ENCODE data around the gene AIPL1.
"Not testable (repeated sequence)": the region's sequence is repeated elsewhere in the genome, so short reads cannot be mapped to it uniquely, and the experiment has no call there.

Gene AIPL1, protein sequence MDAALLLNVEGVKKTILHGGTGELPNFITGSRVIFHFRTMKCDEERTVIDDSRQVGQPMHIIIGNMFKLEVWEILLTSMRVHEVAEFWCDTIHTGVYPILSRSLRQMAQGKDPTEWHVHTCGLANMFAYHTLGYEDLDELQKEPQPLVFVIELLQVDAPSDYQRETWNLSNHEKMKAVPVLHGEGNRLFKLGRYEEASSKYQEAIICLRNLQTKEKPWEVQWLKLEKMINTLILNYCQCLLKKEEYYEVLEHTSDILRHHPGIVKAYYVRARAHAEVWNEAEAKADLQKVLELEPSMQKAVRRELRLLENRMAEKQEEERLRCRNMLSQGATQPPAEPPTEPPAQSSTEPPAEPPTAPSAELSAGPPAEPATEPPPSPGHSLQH

GRCh38 chr17:6435051-6435450 is at the start of gene AIPL1:
TSS of gene AIPL1 (minus strand) at chr17:6435121. CDS start at chr17:6435104, 17 bp downstream.
- DNase-seq = no peak

DNA sequence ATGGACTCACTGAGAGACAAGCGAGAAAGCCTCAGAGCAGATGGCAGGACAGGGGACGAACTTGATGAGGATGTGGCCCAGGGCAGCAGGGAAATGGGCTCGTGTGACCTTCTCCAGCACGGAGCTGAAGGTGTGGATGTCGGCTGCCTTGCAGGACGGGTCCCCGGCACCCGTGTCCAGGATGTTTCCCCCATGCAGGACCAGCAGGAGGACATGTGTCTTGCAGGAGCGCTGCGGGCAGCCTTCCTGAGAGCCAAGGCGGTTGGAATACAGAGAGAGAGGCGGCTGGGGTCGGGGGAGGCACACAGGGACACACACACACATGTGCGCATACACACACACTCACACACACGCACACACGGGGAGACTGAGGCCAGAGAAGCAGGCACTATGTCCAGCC is 48.6 kb upstream of the AIPL1 start:
- DNase-seq = no peak

DNA sequence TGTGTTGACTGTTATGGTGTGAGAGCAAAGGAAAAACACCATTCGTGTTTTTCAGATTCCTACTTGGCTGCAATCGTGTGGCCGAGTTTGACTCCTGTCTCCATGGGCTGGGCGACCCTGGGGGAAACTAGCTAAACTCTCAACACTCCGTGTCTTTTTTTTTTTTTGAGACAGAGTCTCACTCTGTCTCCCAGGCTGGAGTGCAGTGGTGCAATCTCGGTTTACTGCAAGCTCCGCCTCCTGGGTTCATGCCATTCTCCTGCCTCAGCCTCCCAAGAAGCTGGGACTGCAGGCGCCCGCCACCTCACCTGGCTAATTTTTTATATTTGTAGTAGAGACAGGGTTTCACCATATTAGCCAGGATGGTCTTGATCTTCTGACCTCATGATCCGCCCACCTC is 47.9 kb upstream of the AIPL1 start:
- DNase-seq = not testable (repeated sequence)

- no peak for DNase-seq
Observed at GRCh38 chr17:6482105-6482455, 47.2 kb upstream of the AIPL1 start.

DNA sequence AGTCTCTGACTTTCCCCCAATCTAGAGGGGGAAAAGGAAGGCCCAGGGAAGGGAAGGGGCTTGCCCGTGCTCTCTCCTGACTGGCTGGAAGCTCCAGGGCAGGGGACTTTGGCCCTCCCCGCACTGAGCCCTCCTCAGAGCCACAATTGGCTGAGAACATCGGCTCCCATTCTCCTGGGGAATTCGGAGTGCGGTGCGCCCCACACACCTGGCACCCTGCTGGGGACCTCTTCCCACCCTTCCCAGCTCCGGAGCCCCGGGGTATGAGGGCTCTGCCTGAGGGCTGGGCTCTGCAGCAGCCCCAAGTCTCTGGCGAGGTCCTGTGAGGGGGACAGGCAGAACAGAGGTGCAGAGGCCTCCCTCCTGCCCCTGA is 45.4 kb upstream of the AIPL1 start:
- no peak for DNase-seq

GRCh38 chr17:6479622-6480302 is 44.8 kb upstream of the AIPL1 start:
- no peak for DNase-seq

DNA sequence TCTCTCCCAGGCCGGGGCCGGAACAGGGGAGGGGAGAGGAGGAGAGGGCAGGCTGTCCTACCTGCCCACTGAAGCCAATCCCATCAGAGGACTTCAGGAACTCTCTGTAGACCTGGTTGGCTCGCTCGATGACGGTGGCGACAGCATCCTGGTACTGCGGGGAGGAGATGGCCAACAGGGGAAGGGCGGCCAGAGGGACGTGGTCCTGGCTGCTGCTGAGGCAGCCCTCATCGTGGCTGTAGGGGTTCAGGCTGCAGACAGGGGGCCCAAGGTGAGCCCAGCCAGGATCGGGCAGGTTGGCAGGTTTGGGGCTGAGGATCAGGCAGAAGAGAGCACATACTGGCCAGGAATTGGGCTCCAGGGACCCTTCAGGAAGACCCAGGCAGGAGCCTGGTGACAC is 43.6 kb upstream of the AIPL1 start:
- no peak for DNase-seq

GRCh38 chr17:6477831-6478383 is 43.0 kb upstream of the AIPL1 start:
- no peak for DNase-seq

GRCh38 chr17:6476810-6477179 is 41.9 kb upstream of the AIPL1 start:
- DNase-seq = no peak

DNA sequence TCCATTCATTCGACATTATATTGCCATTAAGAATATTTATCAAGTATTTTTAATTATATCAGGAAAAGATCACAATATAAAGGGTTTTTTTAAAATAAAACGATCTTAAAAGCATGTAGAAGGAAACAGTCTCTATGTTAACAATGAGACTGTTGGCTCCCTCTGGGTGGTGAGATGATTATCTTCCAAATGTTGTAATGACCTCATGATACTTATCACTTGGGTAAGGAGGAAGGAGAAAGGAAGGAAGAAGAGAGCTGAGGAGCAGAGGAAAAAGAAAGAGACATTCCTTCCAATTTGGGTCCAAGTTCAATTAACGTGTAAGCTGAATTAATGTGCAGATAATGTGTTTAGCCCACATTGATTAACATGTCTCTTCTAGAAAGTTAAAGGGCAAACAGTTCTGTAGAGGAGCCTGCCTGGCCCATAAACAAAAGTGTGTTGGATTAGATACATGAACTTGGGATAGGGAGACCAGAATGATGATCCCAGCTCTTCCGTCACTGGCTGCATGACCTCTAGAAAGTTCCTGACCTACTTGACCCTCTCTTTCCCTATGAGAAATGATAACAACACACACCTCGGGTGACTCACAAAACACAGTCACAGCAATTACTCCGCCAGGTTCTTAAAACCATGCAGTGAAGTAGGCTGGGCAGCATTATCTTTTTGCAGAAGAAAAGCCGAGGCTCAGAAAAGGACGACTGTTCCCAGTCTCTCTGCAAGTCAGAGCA is 41.3 kb upstream of the AIPL1 start:
- no peak for DNase-seq

- DNase-seq = no peak
Observed at GRCh38 chr17:6475411-6475810, 40.5 kb upstream of the AIPL1 start.

- no peak for DNase-seq
Observed at GRCh38 chr17:6474906-6475305, 40.0 kb upstream of the AIPL1 start.

DNA sequence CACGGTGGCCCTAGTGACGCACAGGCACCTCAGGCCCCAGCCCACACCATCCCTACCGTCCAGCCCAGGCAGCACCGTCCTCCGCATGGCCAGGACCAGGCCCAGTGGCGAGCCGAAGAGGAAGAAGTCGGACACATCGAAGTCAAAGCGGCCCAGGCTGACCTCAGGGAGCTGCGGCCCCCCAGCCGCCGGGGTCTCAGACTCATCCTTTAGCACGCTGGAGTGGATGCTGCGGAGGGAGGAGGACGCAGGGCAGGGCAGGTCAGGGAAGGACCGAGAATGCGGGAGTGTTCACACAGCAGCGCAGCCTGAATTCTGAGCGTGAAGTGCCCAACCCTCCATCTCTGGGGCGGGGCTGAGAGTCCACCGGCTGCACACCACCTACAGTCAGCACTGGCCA is 39.5 kb upstream of the AIPL1 start:
- no peak for DNase-seq

- peak; percentile 16 to 65 (median 40) for DNase-seq
Observed at GRCh38 chr17:6473128-6473767, 38.3 kb upstream of the AIPL1 start.

- no peak for DNase-seq
Observed at GRCh38 chr17:6472517-6472916, 37.6 kb upstream of the AIPL1 start.

GRCh38 chr17:6471531-6472465 is 36.9 kb upstream of the AIPL1 start:
- DNase-seq = no peak

DNA sequence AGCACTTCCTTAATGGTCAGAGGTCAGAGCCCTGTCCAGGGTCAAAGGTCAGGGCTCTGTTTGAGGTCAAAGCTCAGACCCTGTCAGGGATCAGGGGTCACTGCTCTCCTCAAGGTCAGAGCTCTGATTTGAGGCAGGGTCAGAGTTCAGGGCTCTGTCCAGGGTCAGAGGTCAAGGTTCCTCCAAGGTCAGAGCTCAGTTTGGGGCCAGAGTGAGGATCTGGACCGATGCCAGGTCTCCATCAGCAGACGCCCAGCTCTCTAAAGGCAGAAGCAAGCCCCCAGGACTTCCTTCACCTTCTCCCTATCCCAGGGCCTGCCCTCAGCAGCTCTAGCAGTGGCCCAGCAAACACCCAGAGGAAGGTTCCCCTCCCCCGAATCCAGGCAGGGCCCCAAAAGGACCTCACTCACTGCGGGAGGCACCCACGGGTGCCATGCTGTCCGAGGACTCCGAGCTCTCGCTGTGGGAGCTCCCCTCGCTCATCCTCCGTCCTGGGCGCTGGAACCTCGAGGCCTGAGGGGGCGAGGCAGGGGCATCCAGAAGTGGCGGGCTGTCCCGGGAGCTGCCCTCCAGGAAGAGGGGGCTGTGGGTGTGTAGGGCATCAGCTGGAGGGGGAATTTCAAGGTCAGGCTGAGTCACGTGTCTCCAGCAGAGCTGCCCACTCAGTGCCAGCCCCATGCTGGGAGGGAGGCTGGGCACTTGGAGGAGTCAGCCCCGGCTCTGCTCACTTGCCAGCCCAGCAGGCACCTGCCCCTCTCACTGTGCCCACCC is 36.0 kb upstream of the AIPL1 start:
- no peak for DNase-seq

- DNase-seq = no peak
Observed at GRCh38 chr17:6470146-6470718, 35.3 kb upstream of the AIPL1 start.

GRCh38 chr17:6468051-6468790 is 33.3 kb upstream of the AIPL1 start:
- no peak for DNase-seq

DNA sequence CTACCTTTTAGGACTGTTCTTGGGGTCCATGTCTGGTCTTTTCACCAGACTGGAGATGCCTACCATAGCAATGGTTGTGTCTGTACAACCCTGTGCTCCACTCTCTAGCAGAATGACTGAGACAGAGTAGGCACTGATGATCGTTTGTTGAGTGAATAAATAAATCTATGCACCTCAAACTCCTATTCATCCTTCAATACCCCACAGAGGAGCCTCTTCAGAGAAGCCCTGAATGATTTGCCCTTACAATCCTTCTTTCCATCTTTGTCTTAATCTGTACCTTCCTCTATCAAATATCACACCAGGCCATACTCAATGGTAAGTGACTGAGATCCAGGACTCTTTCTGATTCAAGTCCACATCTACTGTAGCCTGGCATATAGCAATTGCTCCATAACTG is 32.6 kb upstream of the AIPL1 start:
- DNase-seq = no peak

Measured in stimulated activated naive CD4-positive, alpha-beta T cell (primary cell).